GM18867 (cell line): ENCODE results near the gene MAPK8IP3.
A peak's percentile ranks its signal among the peaks of the same experiment; 100 is the strongest.

Source experiments
- ATAC-seq: cut with Tn5 transposase; IDR thresholded peaks from one replicate; pipeline ENCODE4 v1.9.1; 2021; ENCODE audit warnings: mild to moderate bottlenecking, moderate library complexity; ENCODE audit not compliant: unreplicated experiment

MAPK8IP3 gene

DNA sequence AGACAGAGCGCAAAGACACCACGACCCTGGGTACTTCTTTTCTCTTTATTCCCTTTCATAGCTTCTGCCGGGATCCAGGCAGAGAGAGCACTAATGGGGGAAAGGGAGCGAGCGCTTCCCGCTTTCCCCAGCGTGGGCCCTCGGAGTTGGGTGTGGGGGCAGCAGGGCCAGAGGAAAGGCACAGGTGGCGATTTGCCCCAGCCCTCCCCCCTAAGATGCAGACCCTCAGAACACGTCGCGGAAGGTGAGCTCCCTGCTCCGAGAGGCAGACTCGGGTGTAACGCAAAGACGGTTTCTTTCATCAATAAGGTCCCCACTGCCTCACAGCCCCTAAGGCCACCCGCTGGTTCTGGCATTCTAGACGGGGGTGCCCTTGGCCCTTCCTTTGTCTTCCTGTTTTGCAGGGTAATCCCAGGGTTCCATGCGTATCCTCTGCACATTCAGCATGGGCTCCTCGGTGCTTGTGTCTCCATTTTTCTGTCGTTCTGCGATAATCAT is 65.9 kb downstream of the MAPK8IP3 start:
- no peak for ATAC-seq

DNA sequence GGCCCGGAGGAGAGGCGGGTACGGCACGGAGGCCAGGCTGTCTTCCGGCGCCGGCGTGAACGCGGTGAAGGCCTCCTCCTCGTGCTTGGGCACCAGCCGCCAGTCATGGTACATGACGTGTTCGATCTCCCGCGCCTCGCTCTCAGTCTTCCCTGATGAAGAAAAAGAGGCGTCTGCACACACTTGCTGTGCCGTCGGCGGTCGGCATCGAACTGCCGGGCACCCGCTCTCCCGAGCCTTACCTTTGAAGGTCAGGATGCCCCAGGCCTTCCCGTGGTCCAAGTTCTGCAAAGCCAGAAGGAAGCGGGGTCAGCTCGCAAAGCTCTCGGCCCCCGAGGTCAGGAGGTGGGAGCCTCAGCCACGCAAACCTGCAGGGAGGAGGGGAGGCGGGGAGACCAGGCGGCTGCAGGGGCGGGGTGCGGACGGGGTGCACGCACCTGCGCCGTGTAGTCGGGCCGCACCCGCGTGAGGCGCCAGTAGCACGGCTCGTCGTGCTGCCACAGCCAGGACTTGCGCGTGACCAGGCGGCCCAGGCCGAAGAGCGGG is 66.4 kb downstream of the MAPK8IP3 start, which contains the start of gene EME2:
Gene EME2, plus strand, starts transcription at position 449 of the 546 bp plus-strand sequence. CDS start 418 bp downstream, outside the sequence.
- ATAC-seq = peak; percentile 13

DNA sequence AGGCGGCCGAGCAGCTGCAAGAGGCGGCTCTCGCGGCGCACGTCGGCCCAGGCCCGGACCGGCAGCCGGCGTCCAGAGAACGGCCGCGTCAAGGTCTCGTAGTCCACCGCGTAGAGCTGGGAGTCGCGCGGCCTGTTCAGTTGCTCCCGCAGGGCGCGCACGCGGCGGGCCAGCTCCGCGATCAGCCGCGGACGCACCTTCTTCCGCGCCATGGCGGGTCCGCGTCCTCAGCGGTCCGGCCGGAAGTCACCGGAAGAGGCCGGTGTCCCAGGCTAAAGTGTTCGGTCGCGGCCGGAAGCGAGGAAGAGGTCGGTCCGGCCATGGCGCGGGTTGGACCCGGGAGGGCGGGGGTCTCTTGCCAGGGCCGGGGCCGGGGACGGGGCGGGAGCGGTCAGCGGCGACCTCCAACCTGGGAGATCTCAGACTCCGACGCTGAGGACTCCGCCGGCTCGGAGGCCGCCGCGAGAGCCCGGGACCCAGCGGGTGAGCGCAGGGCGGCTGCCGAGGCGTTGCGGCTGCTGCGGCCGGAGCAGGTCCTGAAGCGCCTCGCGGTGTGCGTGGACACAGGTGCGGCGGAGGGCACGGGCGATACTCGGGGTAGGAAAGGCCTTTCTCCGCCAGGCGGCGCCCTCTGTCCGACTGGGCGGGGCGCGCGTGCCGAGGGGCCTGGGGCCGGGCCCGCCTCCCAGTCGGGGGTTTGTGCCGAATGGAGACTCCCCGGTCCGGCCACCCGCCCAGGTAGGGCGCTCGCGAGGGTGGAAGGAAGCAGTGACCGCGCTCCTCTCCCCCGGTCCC is 67.1 kb downstream of the MAPK8IP3 start, which contains the start of gene MRPS34:
Gene MRPS34, minus strand, starts transcription at position 227 of the 795 bp plus-strand sequence. Its CDS starts 15 bp downstream, at position 212.
- ATAC-seq = peak; percentile 36

DNA sequence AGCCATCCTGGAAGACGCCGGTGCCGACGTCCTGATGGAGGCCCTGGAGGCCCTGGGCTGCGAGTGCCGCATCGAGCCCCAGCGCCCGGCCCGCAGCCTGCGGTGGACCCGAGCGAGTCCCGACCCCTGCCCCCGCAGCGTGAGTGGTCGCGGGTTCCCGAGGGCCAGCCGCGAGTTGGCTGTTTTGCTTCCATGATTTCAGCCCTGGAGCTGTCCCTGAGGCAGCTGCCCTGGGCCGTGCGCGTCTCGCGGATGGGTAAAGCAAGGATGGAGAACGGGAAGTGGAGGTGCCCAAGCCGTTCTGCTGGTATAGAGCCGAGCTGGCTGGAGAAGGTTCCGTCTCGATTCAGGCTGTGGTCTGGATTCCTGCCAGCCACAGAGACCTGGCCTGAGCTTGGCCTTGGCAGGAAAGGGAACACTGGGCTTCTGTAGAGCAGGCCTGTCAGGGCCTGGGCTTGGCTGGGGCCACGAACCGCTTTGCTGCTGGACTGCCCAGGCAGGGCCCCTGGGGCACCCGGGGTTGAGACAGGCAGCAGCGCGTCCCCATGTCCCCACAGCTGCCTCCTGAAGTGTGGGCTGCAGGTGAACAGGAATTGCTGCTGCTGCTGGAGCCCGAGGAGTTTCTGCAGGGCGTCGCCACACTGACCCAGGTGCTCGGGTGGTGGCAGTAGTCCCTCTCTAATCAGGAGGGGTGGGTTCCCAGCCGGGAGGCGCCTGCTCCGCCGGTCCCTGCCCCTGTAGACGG is 67.9 kb downstream of the MAPK8IP3 start:
- no peak for ATAC-seq

DNA sequence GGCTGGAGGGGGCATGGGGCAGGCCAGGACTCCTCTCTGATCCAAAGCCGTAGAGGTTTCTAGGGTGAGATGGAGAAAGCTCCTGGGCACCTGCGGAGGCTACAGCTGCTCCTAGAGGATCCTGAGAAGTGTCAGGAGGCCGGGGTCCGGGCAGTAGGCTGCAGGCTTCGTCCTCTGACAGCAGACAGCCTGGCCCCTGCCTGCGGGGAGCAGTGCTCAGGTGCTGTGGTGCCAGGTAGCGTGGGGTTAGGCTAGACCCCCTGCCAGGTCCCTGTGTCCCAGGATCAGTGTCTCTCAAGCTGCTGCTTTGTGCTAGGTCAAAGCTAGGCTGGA is 68.4 kb downstream of the MAPK8IP3 start:
- no peak for ATAC-seq

DNA sequence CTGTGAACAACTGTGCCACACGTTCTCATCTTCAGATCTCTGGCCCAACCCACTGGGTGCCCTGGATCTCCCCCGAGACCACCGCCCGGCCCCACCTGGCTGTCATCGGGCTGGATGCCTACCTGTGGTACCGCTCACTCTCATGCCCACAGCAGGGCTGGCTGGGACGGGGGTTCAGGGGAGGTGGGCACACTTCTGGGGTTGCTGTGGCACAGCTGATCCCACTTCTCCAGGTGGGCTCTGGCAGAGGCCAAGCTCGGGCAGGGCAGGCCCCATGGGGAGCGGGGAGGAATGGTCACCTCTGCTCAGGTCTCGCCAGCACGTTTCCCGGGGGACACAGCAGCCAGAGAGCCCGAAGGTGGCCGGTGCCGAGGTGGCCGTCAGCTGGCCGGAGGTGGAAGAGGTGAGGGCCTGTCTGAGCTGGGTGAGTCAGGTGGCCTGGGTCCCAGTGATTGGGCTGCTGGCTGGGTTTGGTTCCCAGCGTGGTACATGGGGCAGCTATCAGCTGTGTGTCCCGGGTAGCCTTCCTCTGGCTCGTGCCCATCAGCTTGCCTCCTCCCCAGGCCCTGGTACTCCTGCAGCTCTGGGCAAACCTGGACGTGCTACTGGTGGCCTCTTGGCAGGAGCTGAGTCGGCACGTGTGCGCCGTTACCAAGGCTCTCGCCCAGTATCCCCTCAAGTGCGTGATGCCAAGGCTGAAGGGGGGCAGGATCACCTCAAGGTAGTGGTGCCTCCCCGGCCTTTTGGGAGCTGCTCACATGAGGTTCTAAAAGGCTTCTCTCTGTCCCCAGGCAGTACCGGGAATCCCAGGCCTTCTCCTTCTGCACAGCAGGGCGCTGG is 69.2 kb downstream of the MAPK8IP3 start:
- no peak for ATAC-seq

DNA sequence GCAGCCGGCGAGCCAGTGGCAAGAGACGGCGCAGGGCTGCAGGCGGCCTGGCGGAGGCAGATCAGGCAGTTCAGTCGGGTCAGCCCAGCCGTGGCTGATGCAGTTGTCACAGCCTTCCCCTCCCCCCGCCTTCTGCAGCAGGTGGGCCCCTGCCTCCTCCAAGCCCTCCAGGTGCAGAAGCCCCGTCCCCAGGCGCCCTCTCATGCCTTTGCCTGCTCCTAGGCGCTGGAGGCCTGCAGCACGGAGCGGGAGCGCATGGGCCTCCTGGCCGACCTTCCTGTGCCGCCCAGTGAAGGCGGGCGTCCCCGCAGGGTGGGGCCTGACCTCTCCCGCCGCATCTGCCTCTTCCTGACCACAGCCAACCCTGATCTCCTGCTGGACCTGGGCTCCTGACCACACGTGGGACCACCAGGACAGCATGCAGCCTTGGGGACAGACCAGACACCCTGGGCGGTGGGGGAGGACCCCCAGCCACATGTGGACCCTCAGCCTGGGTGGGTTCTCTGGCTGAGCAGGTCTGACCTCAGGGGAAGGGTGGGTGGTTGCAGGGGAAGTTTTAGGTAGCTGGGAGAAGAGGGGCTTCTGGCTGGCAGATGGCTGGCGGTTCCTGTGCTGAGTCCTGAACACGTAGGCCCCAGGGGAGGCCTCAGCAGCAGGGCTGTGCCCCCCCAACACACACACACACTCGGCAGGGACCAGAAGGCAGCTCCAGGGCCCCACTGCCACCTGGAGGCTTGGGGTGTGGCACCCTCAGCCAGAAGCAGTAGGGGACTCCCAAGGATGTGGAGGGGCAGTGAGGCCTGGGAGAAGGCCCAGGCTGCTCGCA is 70.1 kb downstream of the MAPK8IP3 start:
- ATAC-seq = no peak

DNA sequence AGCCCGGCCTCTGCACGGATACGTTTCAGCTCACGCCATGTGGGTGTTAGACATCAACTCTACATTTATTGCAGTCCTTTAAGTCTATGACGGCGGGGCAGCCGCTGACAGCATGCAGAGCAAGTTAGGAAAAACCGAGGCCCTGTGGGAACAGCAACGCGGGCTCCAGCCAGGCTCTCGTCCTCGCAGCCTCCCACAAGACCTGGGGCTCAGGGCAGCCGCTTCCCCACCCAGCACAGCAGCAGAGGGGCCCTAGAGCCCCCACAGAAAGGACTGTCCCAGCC is 70.6 kb downstream of the MAPK8IP3 start:
- no peak for ATAC-seq

DNA sequence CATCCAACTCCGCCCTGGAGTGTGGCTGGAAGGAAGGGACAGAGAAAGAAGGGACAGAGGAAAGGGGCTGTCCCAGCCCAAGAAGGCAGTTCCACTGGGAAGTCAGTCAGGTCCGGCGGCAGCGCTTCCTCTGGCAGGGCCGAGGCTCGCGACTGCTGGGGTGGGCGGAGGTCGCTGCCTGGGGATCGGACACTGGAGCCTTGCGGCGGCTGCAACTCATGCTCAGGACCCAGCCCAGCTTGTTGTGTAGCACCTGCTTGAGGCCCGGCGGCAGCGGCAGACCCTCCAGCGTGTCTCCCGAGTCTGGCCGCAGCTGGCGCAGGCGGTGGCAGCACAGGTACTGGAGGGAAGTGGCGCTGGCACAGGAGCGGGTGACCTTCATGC is 71.0 kb downstream of the MAPK8IP3 start:
- no peak for ATAC-seq

DNA sequence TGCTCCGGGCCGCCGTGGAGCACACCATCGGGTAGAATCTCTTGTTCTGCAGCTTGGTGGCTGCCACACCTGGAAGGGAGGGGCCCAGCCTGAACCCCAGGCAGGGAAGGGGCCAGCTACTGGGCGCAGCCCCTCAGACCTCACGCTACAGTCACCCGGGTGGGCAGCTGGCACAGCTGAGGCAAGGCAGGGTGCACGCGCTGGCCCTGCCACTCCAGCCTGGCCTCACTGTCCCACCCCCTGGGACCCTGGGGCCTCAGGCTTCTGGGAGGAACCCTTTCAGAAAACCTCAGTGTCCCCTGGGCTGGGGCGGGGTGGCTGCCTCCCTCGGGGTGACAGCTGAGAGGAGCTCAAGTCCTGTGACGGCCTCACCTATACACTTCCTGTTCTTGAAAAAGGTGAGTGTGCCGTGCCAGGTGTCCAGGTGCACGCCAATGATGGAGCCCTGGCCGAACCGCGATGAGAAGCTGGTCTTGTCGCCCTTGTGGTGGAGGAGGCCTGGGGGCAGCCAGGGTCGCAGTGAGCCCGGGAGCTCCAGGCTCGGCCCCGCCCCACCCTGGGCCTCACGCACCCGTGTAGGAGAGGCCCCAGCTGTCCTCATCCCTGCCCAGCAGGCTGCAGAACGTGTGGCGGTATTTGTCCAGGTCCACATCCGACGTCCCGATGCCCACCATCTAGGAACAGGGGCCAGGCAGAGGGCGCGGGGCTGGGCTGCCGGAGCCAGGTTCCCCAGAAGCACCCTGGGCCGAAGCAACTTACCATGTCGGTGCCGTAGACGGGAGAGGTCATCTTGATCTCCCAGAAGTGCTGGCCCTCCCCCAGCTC is 71.6 kb downstream of the MAPK8IP3 start:
- ATAC-seq = no peak

DNA sequence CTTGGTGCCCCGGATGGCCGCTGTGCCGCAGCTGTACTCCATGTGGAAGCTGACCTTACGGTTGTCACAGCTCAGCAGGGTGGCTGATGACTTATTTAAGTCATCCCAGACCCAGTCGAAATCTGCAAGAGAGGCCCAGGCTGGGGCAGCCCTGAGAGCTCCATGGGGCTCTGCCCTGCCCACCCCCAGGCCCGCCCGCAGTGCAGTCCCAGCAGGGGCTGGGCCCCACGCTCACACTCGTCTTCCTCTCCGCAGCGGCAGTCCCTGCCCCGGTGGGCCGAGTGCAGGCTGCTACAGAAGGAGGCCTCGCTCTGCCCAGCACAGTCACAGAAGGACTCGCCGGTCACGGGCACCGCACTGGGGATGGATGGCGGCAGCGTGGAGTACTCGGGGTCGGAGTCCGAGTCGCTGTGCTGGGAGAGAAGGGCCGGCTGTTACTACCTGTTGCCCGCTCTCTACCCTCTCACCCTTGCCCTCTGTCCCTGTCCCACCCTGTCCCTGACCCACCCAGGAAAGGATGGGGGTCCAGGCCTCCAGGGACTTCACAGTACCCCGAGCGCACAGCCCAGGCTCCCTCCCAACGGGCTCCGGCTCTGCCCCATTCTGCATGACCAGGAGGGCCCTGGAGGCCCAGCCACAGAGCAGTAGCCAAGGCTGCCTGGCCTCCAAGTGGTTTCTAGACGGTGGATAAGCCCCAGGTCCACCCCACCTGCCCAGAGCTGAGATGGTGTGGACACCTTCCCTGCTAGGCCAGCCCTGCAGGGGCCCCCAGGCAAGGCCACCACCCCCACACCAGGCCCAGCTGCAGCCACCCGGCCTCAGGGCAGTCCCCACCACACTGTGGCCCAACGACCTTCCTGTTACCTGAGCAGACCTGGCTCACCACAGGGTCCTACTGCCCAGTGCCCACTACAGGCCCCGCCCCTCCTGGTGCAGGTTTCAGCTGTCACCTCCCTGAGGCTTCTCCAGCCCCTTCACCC is 72.5 kb downstream of the MAPK8IP3 start:
- no peak for ATAC-seq

DNA sequence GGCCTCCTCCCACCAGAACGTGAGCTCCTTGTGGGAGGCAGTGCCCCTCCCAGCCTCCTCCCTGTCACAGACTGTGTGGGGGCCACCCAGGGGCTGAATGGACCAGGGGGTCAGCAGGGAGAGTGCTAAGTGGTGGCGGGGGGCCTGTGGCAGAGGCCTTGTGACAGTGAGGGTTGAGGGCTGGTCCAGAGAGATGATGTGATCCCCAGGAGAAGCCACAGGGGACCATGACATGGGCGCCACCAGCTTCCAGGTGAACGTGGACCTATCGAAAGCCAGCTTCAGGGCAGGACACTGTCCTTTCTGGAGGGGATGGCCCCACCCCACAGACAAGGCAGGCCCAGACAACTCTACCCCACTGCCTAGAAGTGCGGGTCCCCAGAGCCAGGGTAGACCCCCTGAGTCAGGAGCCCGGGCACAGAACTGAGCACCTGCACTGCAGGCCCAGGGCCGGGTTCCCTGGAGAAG is 73.3 kb downstream of the MAPK8IP3 start:
- no peak for ATAC-seq

DNA sequence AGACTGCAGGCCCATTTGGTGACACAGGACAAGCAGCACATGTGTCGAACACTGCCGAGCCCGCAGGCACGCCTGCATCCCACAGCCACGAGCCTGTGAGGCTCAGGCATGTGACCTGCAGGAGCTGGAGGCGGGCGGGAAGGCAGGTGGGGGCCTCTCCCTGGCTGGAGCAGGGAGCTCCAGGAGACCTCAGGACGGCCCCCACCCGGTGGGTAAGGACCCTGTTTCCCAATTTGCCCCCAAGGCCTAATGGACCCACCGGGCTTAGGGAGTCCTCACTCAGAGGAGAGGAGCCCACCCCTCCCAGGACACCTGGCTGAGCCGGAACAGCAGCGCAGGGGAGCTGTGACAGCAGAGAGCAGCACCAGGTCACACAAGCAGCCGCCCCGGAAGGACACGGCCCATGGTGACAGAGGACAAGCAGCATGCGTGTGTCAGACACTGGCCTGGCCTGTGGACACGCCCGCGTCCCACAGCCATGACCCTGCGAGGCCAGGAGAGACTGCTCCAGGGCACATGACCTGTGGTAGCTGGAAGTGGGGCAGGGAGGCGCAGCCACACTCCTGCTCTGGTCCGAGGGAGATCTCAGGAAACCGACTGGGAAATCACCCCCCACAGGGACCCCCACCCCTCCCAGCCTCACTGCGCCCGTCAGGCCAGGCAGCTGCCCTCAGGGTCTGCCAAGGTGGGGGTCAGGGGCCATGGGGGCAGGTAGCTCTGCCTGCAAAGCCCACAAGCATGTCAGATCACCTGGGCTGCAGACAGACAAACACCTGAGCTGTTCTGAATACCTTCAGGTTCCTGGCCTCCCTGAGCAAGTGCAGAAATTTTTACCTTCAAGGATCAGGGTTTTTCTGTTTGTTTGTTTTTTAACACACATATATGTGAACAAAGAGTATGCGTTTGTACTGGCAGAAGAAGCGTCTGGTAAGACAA is 74.0 kb downstream of the MAPK8IP3 start:
- no peak for ATAC-seq

DNA sequence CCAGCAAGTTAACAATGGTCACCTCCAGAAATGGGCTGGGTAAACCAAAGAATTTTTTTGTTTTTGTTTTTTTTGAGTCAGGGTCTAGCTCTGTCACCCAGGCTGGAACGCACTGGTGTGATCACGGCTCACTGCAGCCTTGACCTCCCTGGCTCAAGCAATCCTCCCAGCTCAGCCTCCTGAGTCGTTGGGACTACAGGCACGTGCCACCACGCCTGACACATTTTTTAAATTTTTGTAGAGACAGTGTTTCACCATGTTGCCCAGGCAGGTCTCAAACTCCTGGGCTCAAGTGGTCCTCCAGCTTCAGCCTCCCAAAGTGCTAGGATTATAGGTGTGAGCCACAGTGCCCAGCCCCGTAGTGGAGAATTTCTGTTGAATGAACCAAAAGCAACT is 74.7 kb downstream of the MAPK8IP3 start:
- no peak for ATAC-seq

DNA sequence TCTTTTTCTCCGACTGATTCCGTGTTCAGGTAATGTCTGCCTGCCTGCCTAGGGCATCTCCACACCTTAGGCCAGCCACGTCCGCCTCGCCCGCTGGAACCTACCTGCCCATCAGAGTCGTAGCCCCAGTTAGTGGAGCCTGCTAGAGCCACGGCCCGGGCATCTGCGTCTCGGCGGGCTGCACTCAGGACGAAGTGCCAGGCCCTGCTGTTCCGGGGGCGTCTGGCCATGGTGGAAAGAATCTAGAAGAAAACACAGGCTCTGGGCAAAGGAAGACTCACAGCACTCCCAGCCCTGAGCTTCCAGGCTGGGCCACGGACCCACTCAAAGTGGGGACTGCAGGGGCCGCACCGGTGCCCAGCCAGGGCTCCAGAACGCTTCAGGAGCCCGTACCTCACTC is 75.3 kb downstream of the MAPK8IP3 start:
- no peak for ATAC-seq

DNA sequence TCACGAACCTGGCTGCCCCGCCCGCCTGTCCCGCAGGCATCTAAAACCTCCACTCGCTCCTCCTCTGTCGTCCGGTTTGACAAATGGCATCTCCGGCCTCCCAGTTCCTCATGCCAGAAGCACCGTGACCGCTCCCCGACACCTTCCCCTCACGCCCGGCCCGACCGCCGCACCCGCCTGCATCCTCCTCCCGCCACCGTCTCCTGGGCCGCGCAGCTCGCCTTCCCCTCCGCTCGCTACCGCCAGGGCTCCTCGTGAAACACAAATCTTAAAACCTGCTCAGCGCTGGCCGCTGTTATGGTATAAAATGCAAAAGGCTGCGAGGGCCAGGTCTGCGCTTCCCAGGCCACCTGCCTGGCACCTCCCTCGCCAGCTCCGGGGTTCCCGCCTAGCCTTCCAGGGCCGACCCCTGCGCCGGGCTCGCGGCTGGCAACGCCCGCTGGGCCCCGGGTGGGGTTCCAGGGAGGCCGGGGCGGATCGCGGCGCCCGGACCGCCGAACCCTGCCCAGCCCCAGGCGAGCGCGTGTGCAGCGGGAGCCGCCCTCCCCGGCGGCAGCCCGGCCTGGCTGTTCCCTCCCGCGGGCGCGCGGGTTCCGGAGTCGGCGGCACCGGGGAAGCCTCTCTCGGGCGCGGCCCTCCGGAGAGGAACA is 75.9 kb downstream of the MAPK8IP3 start:
- peak; percentile 3 for ATAC-seq
